Astrocyte of the spinal cord (primary cell): Measurements from ENCODE around the gene ASL.
"Not testable (repeated sequence)": the region's sequence is repeated elsewhere in the genome, so short reads cannot be mapped to it uniquely, and the experiment has no call there.

ENCODE experiments used
- DNase-seq: peaks from one replicate; pipeline ENCODE4 v3.0.0; 2011; ENCODE audit warnings: low read depth, low spot score
- H3K4me3 ChIP-seq: 2 replicates; pipeline ENCODE4 v1.5.1; 2011; ENCODE audit warnings: low read depth, mild to moderate bottlenecking, low read length, moderate library complexity
- in situ Hi-C: cut with HindIII; loops from 2 replicates; pipeline ENCODE4 v1.10.0; 2017; ENCODE audit warnings: low sequenced_read_pairs
- TF ChIP-seq, protein P1 (sequence below): IDR thresholded peaks from 2 replicates; pipeline ENCODE4 v1.5.1; 2012; ENCODE audit warnings: low read depth, mild to moderate bottlenecking, low read length, inconsistent platforms

Gene ASL

DNA sequence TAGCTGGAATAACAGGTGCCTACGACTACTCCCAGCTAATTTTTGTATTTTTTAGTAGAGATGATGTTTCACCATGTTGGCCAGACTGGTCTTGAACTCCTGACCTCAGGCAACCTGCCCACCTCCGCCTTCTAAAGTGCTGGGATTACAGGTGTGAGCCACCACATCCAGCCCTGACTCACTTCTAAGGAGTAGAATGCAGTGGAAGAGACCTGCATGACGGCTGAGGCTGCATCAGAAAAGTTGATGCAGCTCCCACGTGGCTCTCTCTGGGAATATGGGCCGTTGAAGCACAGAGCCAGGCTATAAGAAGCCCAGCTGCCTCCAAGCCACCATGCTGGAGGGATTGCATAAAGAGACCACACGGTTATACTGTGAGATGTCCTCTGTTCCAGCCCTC lies 21.6 kb upstream of the ASL start:
- DNase-seq = no peak
- in situ Hi-C loops = no loop called here
- TF ChIP-seq, protein P1, sequence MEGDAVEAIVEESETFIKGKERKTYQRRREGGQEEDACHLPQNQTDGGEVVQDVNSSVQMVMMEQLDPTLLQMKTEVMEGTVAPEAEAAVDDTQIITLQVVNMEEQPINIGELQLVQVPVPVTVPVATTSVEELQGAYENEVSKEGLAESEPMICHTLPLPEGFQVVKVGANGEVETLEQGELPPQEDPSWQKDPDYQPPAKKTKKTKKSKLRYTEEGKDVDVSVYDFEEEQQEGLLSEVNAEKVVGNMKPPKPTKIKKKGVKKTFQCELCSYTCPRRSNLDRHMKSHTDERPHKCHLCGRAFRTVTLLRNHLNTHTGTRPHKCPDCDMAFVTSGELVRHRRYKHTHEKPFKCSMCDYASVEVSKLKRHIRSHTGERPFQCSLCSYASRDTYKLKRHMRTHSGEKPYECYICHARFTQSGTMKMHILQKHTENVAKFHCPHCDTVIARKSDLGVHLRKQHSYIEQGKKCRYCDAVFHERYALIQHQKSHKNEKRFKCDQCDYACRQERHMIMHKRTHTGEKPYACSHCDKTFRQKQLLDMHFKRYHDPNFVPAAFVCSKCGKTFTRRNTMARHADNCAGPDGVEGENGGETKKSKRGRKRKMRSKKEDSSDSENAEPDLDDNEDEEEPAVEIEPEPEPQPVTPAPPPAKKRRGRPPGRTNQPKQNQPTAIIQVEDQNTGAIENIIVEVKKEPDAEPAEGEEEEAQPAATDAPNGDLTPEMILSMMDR = no peak
- no peak overlapping the region for H3K4me3 ChIP-seq

DNA sequence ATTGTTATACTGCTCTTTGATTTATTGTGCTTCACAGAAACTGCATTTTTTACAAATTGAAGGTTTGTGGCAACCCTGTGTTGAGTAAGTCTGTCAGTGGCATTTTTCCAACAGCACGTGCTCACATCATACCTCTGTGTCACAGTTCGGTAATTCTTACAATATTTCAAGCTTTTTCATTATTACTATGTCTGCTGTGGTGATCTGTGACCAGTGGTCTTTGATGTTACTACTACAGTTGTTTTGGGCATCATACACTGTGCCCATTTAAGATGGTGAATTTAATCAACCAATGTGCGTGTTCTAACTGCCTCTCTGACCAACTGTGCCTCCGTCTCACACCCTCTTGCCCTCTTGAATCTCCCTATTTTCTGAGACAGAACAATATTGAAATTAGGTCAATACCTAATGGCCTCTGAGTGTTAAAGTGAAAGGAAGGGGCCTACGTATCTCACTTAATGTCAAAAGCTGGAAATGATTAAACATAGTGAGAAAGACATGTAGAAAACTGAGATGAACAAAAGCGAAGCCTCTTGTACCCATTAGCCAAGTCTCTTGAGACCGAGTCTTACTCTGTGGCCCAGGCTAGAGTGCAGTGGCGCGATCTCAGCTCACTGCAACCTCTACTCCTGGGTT lies 20.2 kb upstream of the ASL start:
- TF ChIP-seq, protein P1 = no peak
- in situ Hi-C loops = no loop called here
- no peak overlapping the region for H3K4me3 ChIP-seq
- DNase-seq = no peak

DNA sequence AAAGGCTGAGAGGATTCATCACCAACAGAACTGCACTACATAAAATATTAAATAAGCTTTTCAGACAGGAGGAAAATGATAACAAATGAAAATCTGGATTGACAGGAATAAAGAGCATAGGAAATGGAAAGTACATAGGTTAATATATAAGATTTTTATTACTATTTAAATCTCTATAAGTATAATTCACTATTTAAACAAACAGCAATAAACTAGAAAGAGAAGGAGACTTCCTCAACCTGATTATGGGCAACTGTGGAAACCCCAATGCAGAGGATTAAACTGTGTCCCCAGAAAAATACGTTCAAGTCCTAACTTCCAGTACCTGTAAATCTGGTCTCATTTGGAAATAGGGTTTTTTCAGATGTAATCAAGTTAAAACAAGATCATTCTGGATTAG lies 14.8 kb upstream of the ASL start:
- TF ChIP-seq, protein P1 = no peak
- in situ Hi-C loops = no loop called here
- DNase-seq = no peak
- H3K4me3 ChIP-seq = no peak overlapping the region

DNA sequence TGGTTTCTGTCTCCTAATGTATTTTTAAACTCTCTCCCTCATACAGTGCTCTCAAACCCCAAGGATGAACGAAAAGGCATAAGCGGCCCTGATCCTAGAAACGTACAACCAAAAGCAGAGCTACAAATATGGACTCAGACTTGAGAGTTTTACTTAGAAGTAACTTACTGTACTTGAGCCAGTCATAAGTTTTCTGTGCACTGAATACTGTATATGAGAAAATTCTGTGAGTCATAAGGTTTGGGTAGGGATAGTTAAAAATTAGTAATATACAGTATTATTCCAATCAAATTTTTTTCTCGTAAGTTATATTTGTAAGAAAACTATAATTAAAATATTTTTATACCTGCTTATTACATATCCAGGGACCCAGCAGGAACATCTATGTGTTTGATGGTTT lies 5.9 kb upstream of the ASL start:
- TF ChIP-seq, protein P1 = no peak
- in situ Hi-C loops = no loop called here
- no peak for DNase-seq
- H3K4me3 ChIP-seq = no peak overlapping the region

DNA sequence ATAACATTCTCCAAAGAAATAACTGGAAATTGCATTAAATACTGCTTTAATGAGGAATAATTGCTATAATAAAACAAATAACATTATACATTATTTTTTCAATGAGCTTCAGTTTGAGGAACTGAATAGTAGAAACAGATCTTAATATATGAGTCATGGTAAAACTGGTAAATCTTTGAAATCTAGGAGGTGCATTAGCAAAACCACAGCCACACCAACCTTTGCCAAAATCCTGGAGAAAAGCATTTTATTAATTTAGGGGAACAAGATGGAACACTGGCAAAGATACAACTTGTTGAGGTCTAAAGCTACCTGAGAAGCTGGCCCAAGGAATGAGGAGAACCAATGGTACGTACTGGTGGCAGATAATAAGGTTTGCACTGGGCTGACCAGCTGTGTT lies 5.4 kb upstream of the ASL start:
- TF ChIP-seq, protein P1 = no peak
- peak; percentile 17 for DNase-seq

DNA sequence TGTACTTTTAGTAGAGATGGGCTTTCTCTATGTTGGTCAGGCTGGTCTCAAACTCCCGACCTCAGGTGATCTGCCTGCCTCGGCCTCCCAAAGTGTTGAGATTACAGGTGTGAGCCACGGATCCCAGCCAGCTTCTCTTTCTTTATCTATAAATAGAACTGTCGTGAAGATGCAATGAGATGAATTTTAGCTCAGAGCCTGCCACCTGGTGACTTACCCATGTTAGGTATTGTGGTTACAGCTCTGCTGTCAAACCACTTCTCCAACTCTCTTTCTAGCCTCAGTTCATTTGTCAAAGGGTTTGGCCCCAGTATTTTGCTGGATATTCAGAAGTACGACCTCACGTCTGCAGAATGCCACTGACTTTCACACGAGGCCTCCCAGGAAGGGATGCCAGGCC lies 3.4 kb upstream of the ASL start:
- H3K4me3 ChIP-seq, in situ Hi-C loops, DNase-seq: not testable (repeated sequence)

More for the DNA sequence above, 5.4 kb upstream of the ASL start:
- in situ Hi-C loops = no loop called here
- H3K4me3 ChIP-seq = no peak overlapping the region

DNA sequence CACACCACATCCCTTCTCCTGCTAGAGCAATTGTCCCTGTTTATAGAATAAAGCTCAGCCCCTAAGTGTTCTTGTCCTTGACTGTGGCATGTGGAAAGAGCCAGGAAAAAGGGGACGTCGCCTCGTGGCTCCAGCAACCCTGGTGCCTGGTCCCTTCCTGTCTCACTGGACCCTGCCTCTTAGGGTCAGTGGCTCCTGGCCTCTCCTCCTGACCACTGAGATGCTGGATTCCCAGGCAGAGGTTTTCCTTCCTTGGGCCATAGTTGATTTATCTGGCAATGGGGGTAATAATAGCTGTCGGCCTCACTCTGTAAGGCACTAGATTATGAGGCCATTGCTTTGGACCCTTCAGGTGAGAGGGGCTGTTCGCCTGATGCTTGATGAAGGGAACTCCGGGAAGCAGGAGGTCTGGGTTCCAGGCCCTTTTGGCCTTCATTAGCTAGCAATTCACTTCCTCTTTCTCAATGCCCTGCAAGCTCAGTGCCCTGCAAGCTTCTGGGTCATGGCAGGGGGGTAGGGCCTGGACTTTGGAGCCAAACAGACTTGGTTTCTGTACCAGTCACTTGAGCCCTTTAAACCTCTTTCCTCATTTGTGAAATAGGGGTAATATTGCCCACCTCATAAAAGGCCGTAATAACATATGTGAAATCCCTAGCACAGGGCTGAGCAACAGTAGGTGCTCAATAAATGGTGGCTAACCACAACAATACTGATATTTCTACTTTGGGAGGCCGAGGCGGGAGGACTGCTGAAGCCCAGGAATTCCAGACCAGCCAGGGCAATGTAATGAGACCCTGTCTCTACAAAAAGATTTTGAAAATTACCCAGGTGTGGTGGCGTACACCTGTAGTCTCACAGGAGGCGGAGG lies 1.1 kb downstream of the ASL start:
- TF ChIP-seq, protein P1 = no peak
- peak overlapping the region; percentile 80 for H3K4me3 ChIP-seq
- in situ Hi-C loops = no loop called here
- DNase-seq = no peak
